ENCODE results near the gene ANKK1.

Gene ANKK1

DNA sequence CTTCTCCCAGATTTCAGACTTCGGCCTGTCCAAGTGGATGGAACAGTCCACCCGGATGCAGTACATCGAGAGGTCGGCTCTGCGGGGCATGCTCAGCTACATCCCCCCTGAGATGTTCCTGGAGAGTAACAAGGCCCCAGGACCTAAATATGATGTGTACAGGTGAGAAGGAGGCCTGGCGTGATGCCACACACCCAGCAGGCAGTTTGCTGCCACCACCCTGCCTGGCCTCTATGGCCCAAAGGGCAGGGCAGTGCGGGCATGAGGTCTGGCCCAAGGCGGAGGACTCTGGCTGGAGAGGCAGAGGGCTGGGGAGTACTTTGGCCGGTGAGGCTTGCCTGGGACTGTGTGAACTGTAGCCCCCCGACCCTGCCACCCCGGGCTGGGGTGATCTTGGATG, 7.3 kb downstream of the ANKK1 start:
- WGBS, 2 experiments = 95 to 96% methylated on average over 11 of the region's 11 CpGs
- Histone ChIP-seq H3K27me3 (ENCODE audit: control insufficient read depth, insufficient read depth, low read length, poor library complexity, severe bottlenecking) (peaks cover 5% of the 10 kb centered on the region), H3K4me3 (ENCODE audit: insufficient read depth, low read depth, low read length) (no peak overlapping the region), H3K9me3 (ENCODE audit: control insufficient read depth, low read length) (no peaks in the 10 kb centered on the region), H3K27ac (ENCODE audit: insufficient read depth, low read depth, low read length, poor library complexity, severe bottlenecking) (no peak overlapping the region), H3K36me3 (ENCODE audit: control insufficient read depth, insufficient read depth, low read length) (no peaks in the 10 kb centered on the region), H3K4me1 (ENCODE audit: control insufficient read depth, insufficient read depth, low read length) (no peaks in the 10 kb centered on the region)

DNA sequence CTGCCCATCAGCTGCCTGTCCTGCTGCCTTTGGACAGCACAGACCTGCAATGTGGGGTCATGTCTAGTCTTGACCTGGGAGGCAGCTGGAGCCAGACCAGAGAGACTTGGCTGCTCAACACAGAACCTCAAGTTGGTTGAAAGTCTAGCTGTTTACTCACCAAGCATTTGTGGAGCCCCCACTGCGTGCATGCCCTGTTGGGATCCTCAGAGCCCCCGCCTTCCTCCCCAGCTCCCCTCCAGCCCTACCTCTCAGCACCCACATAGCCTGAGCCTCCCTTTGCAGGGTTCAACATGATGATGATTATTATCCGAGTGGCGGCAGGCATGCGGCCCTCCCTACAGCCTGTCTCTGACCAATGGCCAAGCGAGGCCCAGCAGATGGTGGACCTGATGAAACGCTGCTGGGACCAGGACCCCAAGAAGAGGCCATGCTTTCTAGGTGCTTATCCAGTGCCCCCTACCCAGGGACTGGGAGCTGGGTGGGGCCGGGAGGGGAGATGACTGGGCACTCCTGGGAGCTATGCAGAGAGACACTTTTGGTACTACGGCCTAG, 8.3 kb downstream of the ANKK1 start:
- 93 to 95% methylated on average over 9 of the region's 9 CpGs for WGBS, 2 experiments
- no peaks in the 10 kb centered on the region for H3K9me3 ChIP-seq (ENCODE audit: control insufficient read depth, low read length)
- no peaks in the 10 kb centered on the region for H3K36me3 ChIP-seq (ENCODE audit: control insufficient read depth, insufficient read depth, low read length)
- H3K4me3 ChIP-seq (ENCODE audit: insufficient read depth, low read depth, low read length) = no peak overlapping the region
- peaks cover 5% of the 10 kb centered on the region for H3K27me3 ChIP-seq (ENCODE audit: control insufficient read depth, insufficient read depth, low read length, poor library complexity, severe bottlenecking)
- no peak overlapping the region for H3K27ac ChIP-seq (ENCODE audit: insufficient read depth, low read depth, low read length, poor library complexity, severe bottlenecking)
- no peaks in the 10 kb centered on the region for H3K4me1 ChIP-seq (ENCODE audit: control insufficient read depth, insufficient read depth, low read length)

DNA sequence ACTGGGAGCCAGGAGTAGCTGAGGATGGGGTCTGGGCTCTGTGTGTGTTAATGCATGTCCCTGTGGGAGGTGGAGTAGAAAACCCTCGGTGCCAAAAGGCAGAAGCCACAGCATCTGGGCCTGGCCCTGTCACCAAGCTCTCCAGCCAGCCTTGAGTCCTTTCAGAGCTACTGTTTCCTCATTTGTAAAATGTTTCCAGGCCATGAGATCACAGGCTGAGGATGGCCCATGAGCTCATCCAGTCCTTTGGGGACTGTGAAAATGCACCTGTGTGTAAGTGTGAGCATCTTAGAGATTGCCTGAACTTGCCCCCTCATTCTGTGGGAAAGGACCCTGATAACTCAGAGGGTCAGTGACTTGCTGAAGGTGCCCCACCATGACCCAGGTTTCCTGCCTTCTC, 9.1 kb downstream of the ANKK1 start:
- Histone ChIP-seq H3K27me3 (ENCODE audit: control insufficient read depth, insufficient read depth, low read length, poor library complexity, severe bottlenecking) (peaks cover 5% of the 10 kb centered on the region), H3K4me3 (ENCODE audit: insufficient read depth, low read depth, low read length) (no peak overlapping the region), H3K36me3 (ENCODE audit: control insufficient read depth, insufficient read depth, low read length) (no peaks in the 10 kb centered on the region), H3K9me3 (ENCODE audit: control insufficient read depth, low read length) (no peaks in the 10 kb centered on the region), H3K4me1 (ENCODE audit: control insufficient read depth, insufficient read depth, low read length) (no peaks in the 10 kb centered on the region), H3K27ac (ENCODE audit: insufficient read depth, low read depth, low read length, poor library complexity, severe bottlenecking) (no peak overlapping the region)
- 81% methylated on average over 1 of the region's 1 CpG for WGBS, 2 experiments

DNA sequence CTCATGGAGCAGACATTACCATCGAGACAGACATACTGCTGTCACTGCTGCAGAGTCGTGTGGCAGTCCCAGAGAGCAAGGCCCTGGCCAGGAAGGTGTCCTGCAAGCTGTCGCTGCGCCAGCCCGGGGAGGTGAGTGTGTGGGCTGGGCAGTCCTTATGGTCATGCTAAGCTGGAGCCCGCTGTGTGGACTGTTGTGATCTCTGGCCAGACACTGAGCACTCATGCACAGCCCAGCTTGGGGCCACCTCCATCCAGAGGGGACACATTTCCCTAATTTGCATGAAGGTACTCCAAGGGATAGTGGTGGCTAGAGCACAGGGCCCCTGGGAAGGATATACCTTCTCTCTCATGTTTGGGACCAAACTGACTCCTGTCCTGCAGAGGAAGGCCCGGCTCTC, 9.6 kb downstream of the ANKK1 start:
- WGBS, 2 experiments = 81 to 87% methylated on average over 7 of the region's 7 CpGs
- Histone ChIP-seq H3K4me3 (ENCODE audit: insufficient read depth, low read depth, low read length) (no peak overlapping the region), H3K27me3 (ENCODE audit: control insufficient read depth, insufficient read depth, low read length, poor library complexity, severe bottlenecking) (peaks cover under 1% of the 10 kb centered on the region), H3K36me3 (ENCODE audit: control insufficient read depth, insufficient read depth, low read length) (no peaks in the 10 kb centered on the region), H3K9me3 (ENCODE audit: control insufficient read depth, low read length) (no peaks in the 10 kb centered on the region), H3K4me1 (ENCODE audit: control insufficient read depth, insufficient read depth, low read length) (no peaks in the 10 kb centered on the region), H3K27ac (ENCODE audit: insufficient read depth, low read depth, low read length, poor library complexity, severe bottlenecking) (no peak overlapping the region)

DNA sequence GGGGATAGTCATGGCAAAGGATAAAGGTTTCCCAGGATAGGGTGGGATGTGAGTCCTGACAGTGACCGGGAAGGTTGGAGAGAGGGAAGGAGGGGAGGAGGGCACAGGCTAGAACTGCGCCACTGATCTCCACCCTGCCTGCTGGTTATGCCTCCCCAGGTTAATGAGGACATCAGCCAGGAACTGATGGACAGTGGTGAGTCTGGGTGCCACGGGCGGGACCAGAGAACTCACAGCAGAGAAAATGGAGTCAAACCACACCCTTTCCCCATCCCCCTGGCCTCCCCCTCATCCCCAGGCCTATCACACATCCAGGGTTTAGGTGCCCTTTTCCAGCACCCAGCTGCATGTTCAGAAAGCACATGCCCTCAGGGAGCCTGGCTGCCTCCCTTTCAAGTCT, 10.2 kb downstream of the ANKK1 start:
- Histone ChIP-seq H3K4me3 (ENCODE audit: insufficient read depth, low read depth, low read length) (no peak overlapping the region), H3K4me1 (ENCODE audit: control insufficient read depth, insufficient read depth, low read length) (no peaks in the 10 kb centered on the region), H3K27ac (ENCODE audit: insufficient read depth, low read depth, low read length, poor library complexity, severe bottlenecking) (no peak overlapping the region), H3K9me3 (ENCODE audit: control insufficient read depth, low read length) (no peaks in the 10 kb centered on the region), H3K27me3 (ENCODE audit: control insufficient read depth, insufficient read depth, low read length, poor library complexity, severe bottlenecking) (no peaks in the 10 kb centered on the region), H3K36me3 (ENCODE audit: control insufficient read depth, insufficient read depth, low read length) (no peaks in the 10 kb centered on the region)
- WGBS, 2 experiments = 90 to 93% methylated on average over 4 of the region's 4 CpGs

DNA sequence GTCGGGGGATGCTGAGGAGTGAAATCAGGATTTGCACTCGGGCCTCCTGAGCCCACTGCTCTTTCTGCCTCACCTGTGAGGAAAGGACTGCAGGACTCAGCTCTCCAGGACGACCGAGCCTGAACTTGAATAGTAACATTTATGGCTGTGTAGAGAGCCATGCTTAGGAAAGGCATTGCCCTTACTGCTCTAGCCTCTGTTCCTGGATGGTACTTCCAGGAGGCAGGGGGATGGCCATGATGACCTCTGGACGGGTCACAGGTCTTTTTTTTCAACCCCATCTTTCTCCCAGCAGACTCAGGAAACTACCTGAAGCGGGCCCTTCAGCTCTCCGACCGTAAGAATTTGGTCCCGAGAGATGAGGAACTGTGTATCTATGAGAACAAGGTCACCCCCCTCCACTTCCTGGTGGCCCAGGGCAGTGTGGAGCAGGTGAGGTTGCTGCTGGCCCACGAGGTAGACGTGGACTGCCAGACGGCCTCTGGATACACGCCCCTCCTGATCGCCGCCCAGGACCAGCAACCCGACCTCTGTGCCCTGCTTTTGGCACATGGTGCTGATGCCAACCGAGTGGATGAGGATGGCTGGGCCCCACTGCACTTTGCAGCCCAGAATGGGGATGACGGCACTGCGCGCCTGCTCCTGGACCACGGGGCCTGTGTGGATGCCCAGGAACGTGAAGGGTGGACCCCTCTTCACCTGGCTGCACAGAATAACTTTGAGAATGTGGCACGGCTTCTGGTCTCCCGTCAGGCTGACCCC, 11.3 kb downstream of the ANKK1 start:
- H3K27ac ChIP-seq (ENCODE audit: insufficient read depth, low read depth, low read length, poor library complexity, severe bottlenecking) = no peak overlapping the region
- 88 to 90% methylated on average over 24 of the region's 24 CpGs for WGBS, 2 experiments
- H3K27me3 ChIP-seq (ENCODE audit: control insufficient read depth, insufficient read depth, low read length, poor library complexity, severe bottlenecking) = no peaks in the 10 kb centered on the region
- no peaks in the 10 kb centered on the region for H3K9me3 ChIP-seq (ENCODE audit: control insufficient read depth, low read length)
- H3K4me1 ChIP-seq (ENCODE audit: control insufficient read depth, insufficient read depth, low read length) = no peaks in the 10 kb centered on the region
- no peak overlapping the region for H3K4me3 ChIP-seq (ENCODE audit: insufficient read depth, low read depth, low read length)
- H3K36me3 ChIP-seq (ENCODE audit: control insufficient read depth, insufficient read depth, low read length) = no peaks in the 10 kb centered on the region

DNA sequence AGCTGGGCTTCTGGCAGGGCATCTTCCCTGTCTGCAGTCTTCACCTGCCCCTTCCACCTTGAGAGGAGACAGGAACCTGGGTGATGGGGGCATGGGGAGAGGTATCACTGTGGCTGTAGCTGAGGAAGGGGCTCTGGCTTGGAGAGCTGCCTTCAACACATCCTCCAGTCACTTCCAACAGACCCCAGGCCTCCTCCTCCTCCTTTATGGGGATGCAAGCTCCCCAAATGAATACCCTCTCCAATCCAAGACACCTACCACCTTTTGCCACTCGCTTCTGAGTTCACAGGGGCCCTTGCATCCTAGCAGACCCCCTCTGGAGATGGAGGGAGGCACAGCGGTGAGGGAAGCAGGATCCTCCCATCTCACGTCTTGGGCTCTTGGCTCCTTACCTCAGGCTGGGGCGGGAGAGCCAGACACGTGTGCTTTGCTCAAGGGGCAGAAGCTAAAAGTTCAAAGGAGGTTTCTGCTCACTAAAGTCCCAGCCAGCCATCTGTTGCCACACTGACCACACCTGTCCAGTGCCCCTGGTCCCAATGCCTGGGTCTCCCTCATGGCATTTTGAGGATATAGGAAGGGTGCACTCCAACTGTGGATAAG, 13.2 kb downstream of the ANKK1 start:
- H3K27me3 ChIP-seq (ENCODE audit: control insufficient read depth, insufficient read depth, low read length, poor library complexity, severe bottlenecking) = no peaks in the 10 kb centered on the region
- H3K4me1 ChIP-seq (ENCODE audit: control insufficient read depth, insufficient read depth, low read length) = no peaks in the 10 kb centered on the region
- no peak overlapping the region for H3K27ac ChIP-seq (ENCODE audit: insufficient read depth, low read depth, low read length, poor library complexity, severe bottlenecking)
- H3K9me3 ChIP-seq (ENCODE audit: control insufficient read depth, low read length) = no peaks in the 10 kb centered on the region
- no peak overlapping the region for H3K4me3 ChIP-seq (ENCODE audit: insufficient read depth, low read depth, low read length)
- WGBS, 2 experiments = 70 to 77% methylated on average over 5 of the region's 5 CpGs
- H3K36me3 ChIP-seq (ENCODE audit: control insufficient read depth, insufficient read depth, low read length) = no peaks in the 10 kb centered on the region

DNA sequence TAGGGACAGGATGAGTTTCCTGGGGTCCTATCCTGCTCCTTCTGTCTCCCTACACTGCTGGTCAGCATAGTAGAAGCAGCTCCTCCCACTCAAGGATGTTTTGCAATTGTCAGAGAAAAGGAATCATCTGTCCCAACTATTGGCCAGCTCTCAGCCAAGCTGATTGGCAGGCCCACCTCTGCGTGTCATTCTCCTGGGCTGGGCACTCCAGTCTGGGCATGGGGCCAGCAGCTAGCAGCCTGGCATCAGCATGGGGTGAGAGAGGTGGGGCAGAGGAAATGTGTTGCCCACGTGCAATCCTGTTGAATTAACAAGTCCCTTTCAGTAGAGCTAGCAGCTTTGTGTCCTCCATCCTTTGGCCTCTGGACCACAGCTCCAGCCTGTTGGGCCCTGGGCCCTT, 14.1 kb downstream of the ANKK1 start:
- WGBS, 2 experiments = 73 to 76% methylated on average over 2 of the region's 2 CpGs
- Histone ChIP-seq H3K36me3 (ENCODE audit: control insufficient read depth, insufficient read depth, low read length) (no peaks in the 10 kb centered on the region), H3K4me1 (ENCODE audit: control insufficient read depth, insufficient read depth, low read length) (no peaks in the 10 kb centered on the region), H3K4me3 (ENCODE audit: insufficient read depth, low read depth, low read length) (no peak overlapping the region), H3K27me3 (ENCODE audit: control insufficient read depth, insufficient read depth, low read length, poor library complexity, severe bottlenecking) (no peaks in the 10 kb centered on the region), H3K9me3 (ENCODE audit: control insufficient read depth, low read length) (no peaks in the 10 kb centered on the region), H3K27ac (ENCODE audit: insufficient read depth, low read depth, low read length, poor library complexity, severe bottlenecking) (no peak overlapping the region)

DNA sequence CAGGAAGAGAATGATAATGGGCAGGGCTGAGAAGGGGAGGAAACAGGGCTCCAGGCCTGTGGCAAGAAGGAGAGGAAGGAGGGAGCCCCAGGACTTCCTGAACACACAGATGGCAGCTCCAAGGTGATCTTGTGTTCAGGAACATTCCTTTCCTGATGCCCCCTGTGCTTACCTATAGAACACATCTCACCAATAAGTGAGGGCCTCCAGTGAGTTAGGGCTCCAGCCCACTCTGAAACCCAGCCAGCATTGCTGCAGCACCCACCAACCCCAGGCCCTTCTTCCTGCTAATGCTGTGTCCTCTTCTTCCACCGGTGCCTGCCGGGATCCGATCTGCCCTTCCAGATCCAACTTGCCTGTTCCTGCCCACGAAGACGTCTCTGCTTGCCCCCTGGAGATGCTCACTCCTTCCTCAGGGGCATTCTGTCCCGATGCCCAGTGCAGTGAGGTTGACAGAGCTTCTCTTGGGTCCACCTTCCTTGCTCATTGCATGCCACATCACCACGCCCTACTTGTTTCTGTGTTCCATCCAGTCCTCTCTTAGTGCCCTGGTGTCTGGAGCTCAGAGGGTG, 17.4 kb downstream of the ANKK1 start:
- Histone ChIP-seq H3K27ac (ENCODE audit: insufficient read depth, low read depth, low read length, poor library complexity, severe bottlenecking) (no peak overlapping the region), H3K4me3 (ENCODE audit: insufficient read depth, low read depth, low read length) (no peak overlapping the region), H3K27me3 (ENCODE audit: control insufficient read depth, insufficient read depth, low read length, poor library complexity, severe bottlenecking) (no peaks in the 10 kb centered on the region), H3K4me1 (ENCODE audit: control insufficient read depth, insufficient read depth, low read length) (no peaks in the 10 kb centered on the region), H3K9me3 (ENCODE audit: control insufficient read depth, low read length) (no peaks in the 10 kb centered on the region), H3K36me3 (ENCODE audit: control insufficient read depth, insufficient read depth, low read length) (no peaks in the 10 kb centered on the region)
- 93 to 95% methylated on average over 7 of the region's 7 CpGs for WGBS, 2 experiments

DNA sequence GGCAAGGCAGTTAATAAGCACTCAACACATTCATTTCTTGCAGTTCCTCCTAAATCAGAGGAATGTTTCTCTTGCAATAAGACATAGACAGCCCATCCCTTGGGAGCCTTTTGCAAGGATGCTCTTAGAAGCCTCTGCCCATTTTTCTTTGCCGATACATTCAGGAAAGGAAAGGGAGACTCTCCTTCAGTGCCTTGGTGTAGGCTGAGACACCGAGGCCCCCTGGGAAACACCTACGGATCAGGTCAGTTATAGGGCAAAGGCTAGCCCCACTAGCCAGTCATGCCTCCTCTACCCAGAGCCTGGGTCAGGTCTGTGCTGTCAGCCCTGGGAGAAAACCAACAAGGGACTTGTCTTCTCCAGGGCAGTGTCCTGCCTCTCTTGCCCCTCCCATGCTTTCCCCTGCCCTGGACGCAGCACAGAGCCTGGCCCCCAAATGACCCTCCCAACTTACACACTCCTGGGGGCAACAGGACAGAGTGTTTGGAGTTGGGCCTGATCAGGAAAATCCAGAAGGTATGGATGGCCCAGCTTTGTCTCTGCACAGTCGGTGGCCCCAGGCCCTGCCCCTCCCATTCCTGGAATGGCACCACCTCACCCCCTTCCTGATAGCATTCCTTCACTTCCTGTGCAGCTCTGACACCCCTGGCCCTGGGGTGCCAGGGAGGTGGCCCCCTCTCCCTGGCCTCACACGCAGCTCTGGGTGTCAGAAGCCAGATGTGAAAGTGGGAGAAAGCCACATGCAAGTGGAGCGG, 18.3 kb downstream of the ANKK1 start:
- Histone ChIP-seq H3K27me3 (ENCODE audit: control insufficient read depth, insufficient read depth, low read length, poor library complexity, severe bottlenecking) (no peaks in the 10 kb centered on the region), H3K4me1 (ENCODE audit: control insufficient read depth, insufficient read depth, low read length) (no peaks in the 10 kb centered on the region), H3K36me3 (ENCODE audit: control insufficient read depth, insufficient read depth, low read length) (no peaks in the 10 kb centered on the region), H3K27ac (ENCODE audit: insufficient read depth, low read depth, low read length, poor library complexity, severe bottlenecking) (no peak overlapping the region), H3K4me3 (ENCODE audit: insufficient read depth, low read depth, low read length) (no peak overlapping the region), H3K9me3 (ENCODE audit: control insufficient read depth, low read length) (no peaks in the 10 kb centered on the region)
- WGBS, 2 experiments = 81 to 89% methylated on average over 7 of the region's 7 CpGs

Data from ectodermal cell (in vitro differentiated cells).